Amygdala (tissue), 56 donors: ENCODE data around the gene MTF2.

Experiments
- DNase-seq, 56 donors: peaks; one replicate each; lab custom pipeline; 2025; lab: John Stamatoyannopoulos, UW

MTF2 gene

GRCh38 chr1:93081716-93082115, 2.6 kb downstream of the MTF2 start:
- DNase-seq: no peak

GRCh38 chr1:93082313-93082712, 3.2 kb downstream of the MTF2 start:
- no peak for DNase-seq

- DNase-seq: no peak
These were observed 4.9 kb downstream of the MTF2 start for GRCh38 chr1:93083979-93084378.

GRCh38 chr1:93087532-93087931, 8.4 kb downstream of the MTF2 start:
- DNase-seq: no peak

GRCh38 chr1:93093332-93094006, 14.4 kb downstream of the MTF2 start:
- DNase-seq: no peak

GRCh38 chr1:93095804-93096585, 16.9 kb downstream of the MTF2 start:
- DNase-seq: no peak

- DNase-seq: no peak
These were observed 23.1 kb downstream of the MTF2 start for GRCh38 chr1:93102142-93102541.

- no peak for DNase-seq
These were observed 27.1 kb downstream of the MTF2 start for GRCh38 chr1:93106226-93106625.

- DNase-seq: no peak
These were observed 28.3 kb downstream of the MTF2 start for GRCh38 chr1:93107395-93107794.

GRCh38 chr1:93108335-93108734, 29.3 kb downstream of the MTF2 start:
- DNase-seq: no peak

GRCh38 chr1:93109578-93109977, 30.5 kb downstream of the MTF2 start:
- DNase-seq: no peak

GRCh38 chr1:93111065-93111464, 32.0 kb downstream of the MTF2 start:
- DNase-seq: no peak

GRCh38 chr1:93111561-93111960, 32.5 kb downstream of the MTF2 start:
- no peak for DNase-seq

- no peak for DNase-seq
These were observed 34.0 kb downstream of the MTF2 start for GRCh38 chr1:93113127-93113526.

- no peak for DNase-seq
These were observed 35.3 kb downstream of the MTF2 start for GRCh38 chr1:93114391-93114790.

- no peak for DNase-seq
These were observed 41.5 kb downstream of the MTF2 start for GRCh38 chr1:93120614-93121013.

- DNase-seq: no peak
These were observed 44.2 kb downstream of the MTF2 start for GRCh38 chr1:93123201-93123783.

- DNase-seq: no peak
These were observed 45.7 kb downstream of the MTF2 start for GRCh38 chr1:93124556-93125355.

GRCh38 chr1:93129507-93130099, 50.5 kb downstream of the MTF2 start:
- DNase-seq: no peak

- no peak for DNase-seq
These were observed 53.6 kb downstream of the MTF2 start for GRCh38 chr1:93132638-93133037.

- DNase-seq: no peak
These were observed 57.4 kb downstream of the MTF2 start for GRCh38 chr1:93136445-93136844.
